Measurements from ENCODE around the gene EFHD2. TPM values are rescaled to one million over a fixed set of nuclear protein-coding genes. Genes with fewer than 3 reads are reported as not detected.
"Not testable (repeated sequence)": the region's sequence is repeated elsewhere in the genome, so short reads cannot be mapped to it uniquely, and the experiment has no call there.

The EFHD2 gene
- total RNA-seq, 1 experiment from 2014 or later = 69.7 TPM

- H3K9ac ChIP-seq (ENCODE audit: low read length) = no peak overlapping the region
- no peak for DNase-seq (ENCODE audit: low read depth, low spot score)
- no peak overlapping the region for H3K27ac ChIP-seq (ENCODE audit: low read depth, low read length)
- intact Hi-C loops (cut with micrococcal nuclease) = no loop called here
- H3K27me3 ChIP-seq (ENCODE audit: insufficient read depth, low read length) = no peaks in the 10 kb centered on the region
- no peak overlapping the region for H3K4me2 ChIP-seq (ENCODE audit: low read length)
- no peak overlapping the region for H3K4me3 ChIP-seq (replicated peaks in 1 of 2; ENCODE audit: low read depth in 1 of 2, low read length in 2 of 2)
- no TSS peak for BruUV-seq (replicated peaks)
- no peaks in the 10 kb centered on the region for H3K9me2 ChIP-seq (ENCODE audit: insufficient read depth)
- ChIA-PET RAD21 (ENCODE audit: low non-redundant PET in 1 of 2, low total read pairs in 2 of 2, uncharacterized antibody in 2 of 2, unreplicated experiment in 2 of 2) (no interaction called here), POLR2A (no interaction called here), CTCF (interaction anchor here (1.0 kb wide), 1 partner anchor 17 kb away, joined by 3 read pairs; no protein-coding TSS in a partner anchor)
- H2AFZ ChIP-seq (ENCODE audit: low read depth, low read length, poor library complexity, severe bottlenecking) = no peak overlapping the region
- H3K79me2 ChIP-seq (ENCODE audit: insufficient read depth, low read length) = no peaks in the 10 kb centered on the region
- ATAC-seq = no peak
- H4K20me1 ChIP-seq (ENCODE audit: insufficient read depth) = no peaks in the 10 kb centered on the region
- no peaks in the 10 kb centered on the region for H3K9me3 ChIP-seq (ENCODE audit: control insufficient read depth in 1 of 2, insufficient read depth in 1 of 2, low read depth in 1 of 2, low read length in 2 of 2)
- no peaks in the 10 kb centered on the region for H3K36me3 ChIP-seq (ENCODE audit: control insufficient read depth in 1 of 2, insufficient read depth in 2 of 2, low read length in 2 of 2)
- H3K4me1 ChIP-seq (ENCODE audit: control insufficient read depth in 1 of 2, insufficient read depth in 2 of 2, low read length in 2 of 2) = no peaks in the 10 kb centered on the region; a peak in 1 of 4 replicates
- TF ChIP-seq ZFX (IDR thresholded peaks at IDR 0.05) = no peak
- no peak for TF ChIP-seq YY1 (IDR thresholded peaks at IDR 0.05; ENCODE audit: extremely low read depth, insufficient replicate concordance, low read depth, low read length)
- TF ChIP-seq, protein P1, sequence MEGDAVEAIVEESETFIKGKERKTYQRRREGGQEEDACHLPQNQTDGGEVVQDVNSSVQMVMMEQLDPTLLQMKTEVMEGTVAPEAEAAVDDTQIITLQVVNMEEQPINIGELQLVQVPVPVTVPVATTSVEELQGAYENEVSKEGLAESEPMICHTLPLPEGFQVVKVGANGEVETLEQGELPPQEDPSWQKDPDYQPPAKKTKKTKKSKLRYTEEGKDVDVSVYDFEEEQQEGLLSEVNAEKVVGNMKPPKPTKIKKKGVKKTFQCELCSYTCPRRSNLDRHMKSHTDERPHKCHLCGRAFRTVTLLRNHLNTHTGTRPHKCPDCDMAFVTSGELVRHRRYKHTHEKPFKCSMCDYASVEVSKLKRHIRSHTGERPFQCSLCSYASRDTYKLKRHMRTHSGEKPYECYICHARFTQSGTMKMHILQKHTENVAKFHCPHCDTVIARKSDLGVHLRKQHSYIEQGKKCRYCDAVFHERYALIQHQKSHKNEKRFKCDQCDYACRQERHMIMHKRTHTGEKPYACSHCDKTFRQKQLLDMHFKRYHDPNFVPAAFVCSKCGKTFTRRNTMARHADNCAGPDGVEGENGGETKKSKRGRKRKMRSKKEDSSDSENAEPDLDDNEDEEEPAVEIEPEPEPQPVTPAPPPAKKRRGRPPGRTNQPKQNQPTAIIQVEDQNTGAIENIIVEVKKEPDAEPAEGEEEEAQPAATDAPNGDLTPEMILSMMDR (IDR thresholded peaks at IDR 0.05 in 2 of 3, conservative IDR thresholded peaks at IDR 0.05 in 1 of 3; ENCODE audit: borderline replicate concordance in 1 of 3, insufficient read depth in 1 of 3, low read depth in 2 of 3, low read length in 2 of 3) = no peak
- no peak for TF ChIP-seq CEBPB (IDR thresholded peaks at IDR 0.05; ENCODE audit: low read depth)
- TF ChIP-seq, protein P2, sequence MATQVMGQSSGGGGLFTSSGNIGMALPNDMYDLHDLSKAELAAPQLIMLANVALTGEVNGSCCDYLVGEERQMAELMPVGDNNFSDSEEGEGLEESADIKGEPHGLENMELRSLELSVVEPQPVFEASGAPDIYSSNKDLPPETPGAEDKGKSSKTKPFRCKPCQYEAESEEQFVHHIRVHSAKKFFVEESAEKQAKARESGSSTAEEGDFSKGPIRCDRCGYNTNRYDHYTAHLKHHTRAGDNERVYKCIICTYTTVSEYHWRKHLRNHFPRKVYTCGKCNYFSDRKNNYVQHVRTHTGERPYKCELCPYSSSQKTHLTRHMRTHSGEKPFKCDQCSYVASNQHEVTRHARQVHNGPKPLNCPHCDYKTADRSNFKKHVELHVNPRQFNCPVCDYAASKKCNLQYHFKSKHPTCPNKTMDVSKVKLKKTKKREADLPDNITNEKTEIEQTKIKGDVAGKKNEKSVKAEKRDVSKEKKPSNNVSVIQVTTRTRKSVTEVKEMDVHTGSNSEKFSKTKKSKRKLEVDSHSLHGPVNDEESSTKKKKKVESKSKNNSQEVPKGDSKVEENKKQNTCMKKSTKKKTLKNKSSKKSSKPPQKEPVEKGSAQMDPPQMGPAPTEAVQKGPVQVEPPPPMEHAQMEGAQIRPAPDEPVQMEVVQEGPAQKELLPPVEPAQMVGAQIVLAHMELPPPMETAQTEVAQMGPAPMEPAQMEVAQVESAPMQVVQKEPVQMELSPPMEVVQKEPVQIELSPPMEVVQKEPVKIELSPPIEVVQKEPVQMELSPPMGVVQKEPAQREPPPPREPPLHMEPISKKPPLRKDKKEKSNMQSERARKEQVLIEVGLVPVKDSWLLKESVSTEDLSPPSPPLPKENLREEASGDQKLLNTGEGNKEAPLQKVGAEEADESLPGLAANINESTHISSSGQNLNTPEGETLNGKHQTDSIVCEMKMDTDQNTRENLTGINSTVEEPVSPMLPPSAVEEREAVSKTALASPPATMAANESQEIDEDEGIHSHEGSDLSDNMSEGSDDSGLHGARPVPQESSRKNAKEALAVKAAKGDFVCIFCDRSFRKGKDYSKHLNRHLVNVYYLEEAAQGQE (IDR thresholded peaks at IDR 0.05; ENCODE audit: low read depth) = no peak
- TF ChIP-seq CBX3 (IDR thresholded peaks at IDR 0.05; ENCODE audit: low read depth) = no peak
- TF ChIP-seq TCF7L2 (IDR thresholded peaks at IDR 0.05; ENCODE audit: borderline replicate concordance, extremely low read depth, insufficient read depth, insufficient read length) = no peak
- no peak for TF ChIP-seq POLR2AphosphoS5 (IDR thresholded peaks at IDR 0.05; ENCODE audit: low read depth, low read length)
- TF ChIP-seq FOSL1 (IDR thresholded peaks at IDR 0.05; ENCODE audit: low read depth) = no peak
- no peak for TF ChIP-seq POLR2A (IDR thresholded peaks at IDR 0.05; ENCODE audit: borderline replicate concordance, extremely low read depth, insufficient read depth, insufficient read length)
Observed at GRCh38 chr1:15465674-15466073, 56.0 kb downstream of the EFHD2 start.

DNA sequence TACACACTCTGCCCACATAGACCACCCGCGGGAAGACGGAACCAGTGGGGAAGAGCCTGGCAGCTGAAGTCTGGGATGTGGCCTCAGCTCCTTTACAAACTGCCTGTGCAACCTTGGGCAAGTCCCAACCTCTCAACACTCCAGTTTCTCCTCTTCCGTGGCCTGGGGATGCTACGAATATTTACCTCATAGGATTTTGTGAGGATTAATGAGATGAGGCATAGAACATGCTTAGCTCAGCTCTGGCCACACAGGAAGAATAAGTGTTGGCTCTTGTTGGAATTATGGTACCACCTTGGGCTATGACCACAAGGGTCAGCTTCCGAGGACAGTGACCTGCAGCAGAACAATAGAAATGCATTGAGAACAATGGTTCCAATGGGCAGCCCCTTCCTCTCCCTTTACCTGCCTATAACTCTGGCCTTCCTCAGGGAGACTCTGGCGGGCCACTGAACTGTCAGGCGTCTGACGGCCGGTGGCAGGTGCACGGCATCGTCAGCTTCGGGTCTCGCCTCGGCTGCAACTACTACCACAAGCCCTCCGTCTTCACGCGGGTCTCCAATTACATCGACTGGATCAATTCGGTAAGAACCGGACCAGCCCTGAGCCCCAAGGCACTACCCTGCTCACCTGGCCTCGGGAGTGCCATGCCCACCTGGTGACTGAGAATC lies 57.4 kb downstream of the EFHD2 start:
- ATAC-seq; intact Hi-C loops (cut with micrococcal nuclease); DNase-seq (ENCODE audit: low read depth, low spot score); RAD21 ChIA-PET (ENCODE audit: low non-redundant PET in 1 of 2, low total read pairs in 2 of 2, uncharacterized antibody in 2 of 2, unreplicated experiment in 2 of 2); H3K4me1 ChIP-seq (ENCODE audit: control insufficient read depth in 1 of 2, insufficient read depth in 2 of 2, low read length in 2 of 2); CTCF ChIA-PET; H3K9ac ChIP-seq (ENCODE audit: low read length); H4K20me1 ChIP-seq (ENCODE audit: insufficient read depth); POLR2A ChIA-PET; H2AFZ ChIP-seq (ENCODE audit: low read depth, low read length, poor library complexity, severe bottlenecking); H3K79me2 ChIP-seq (ENCODE audit: insufficient read depth, low read length); H3K9me3 ChIP-seq (ENCODE audit: control insufficient read depth in 1 of 2, insufficient read depth in 1 of 2, low read depth in 1 of 2, low read length in 2 of 2); H3K4me3 ChIP-seq (replicated peaks in 1 of 2; ENCODE audit: low read depth in 1 of 2, low read length in 2 of 2); H3K27ac ChIP-seq (ENCODE audit: low read depth, low read length); H3K27me3 ChIP-seq (ENCODE audit: insufficient read depth, low read length); H3K4me2 ChIP-seq (ENCODE audit: low read length); H3K36me3 ChIP-seq (ENCODE audit: control insufficient read depth in 1 of 2, insufficient read depth in 2 of 2, low read length in 2 of 2); H3K9me2 ChIP-seq (ENCODE audit: insufficient read depth); BruUV-seq (replicated peaks): not testable (repeated sequence)

All from HCT116 (cell line).